Ascending aorta (tissue), 2 donors: ENCODE data around the gene MED9. TPM values are rescaled to one million over a fixed set of nuclear protein-coding genes. Genes with fewer than 3 reads are reported as not detected.
A peak's percentile ranks its signal among the peaks of the same experiment; 100 is the strongest.
"Not testable (repeated sequence)": the region's sequence is repeated elsewhere in the genome, so short reads cannot be mapped to it uniquely, and the experiment has no call there.

Source experiments
- DNase-seq, 2 donors: peaks; one replicate each; pipeline ENCODE4 v3.0.0-alpha.2; 2019; ENCODE audit warnings: low spot score in 2 of 2
- H3K27ac ChIP-seq, 2 donors: fragments of 200-600 bp; sonication (generic); one replicate each; pipeline ENCODE4 v1.5.1; 2016 to 2017; ENCODE audit warnings: mild to moderate bottlenecking in 1 of 2
- H3K27me3 ChIP-seq: fragments of 200-600 bp; sonication (generic); one replicate; pipeline ENCODE4 v1.5.1; 2017
- H3K36me3 ChIP-seq, 2 donors: fragments of 200-600 bp; sonication (generic); one replicate each; pipeline ENCODE4 v1.5.1; 2016
- H3K4me1 ChIP-seq, 2 donors: fragments of 200-600 bp; sonication (generic); one replicate each; pipeline ENCODE4 v1.5.1; 2016 to 2017; ENCODE audit warnings: mild to moderate bottlenecking in 1 of 2
- H3K4me3 ChIP-seq, 2 donors: fragments of 200-600 bp; sonication (generic); one replicate each; pipeline ENCODE4 v1.5.1; 2016 to 2017; ENCODE audit warnings: mild to moderate bottlenecking in 1 of 2
- H3K9me3 ChIP-seq, 2 donors: fragments of 200-600 bp; sonication (generic); one replicate each; pipeline ENCODE4 v1.5.1; 2016
- CTCF ChIP-seq, 3 experiments: fragments of 200-600 bp in 2 of 3; fragments of 450-650 bp in 1 of 3; sonication (generic) in 2 of 3; IDR thresholded peaks; one replicate each; pipeline ENCODE4 v1.5.1; 2016 to 2019; ENCODE audit warnings: antibody characterized with exemption in 3 of 3, mild to moderate bottlenecking in 1 of 3, moderate library complexity in 1 of 3
- intact Hi-C: fragments of 100-400 bp; cut with DNase I; formaldehyde crosslinking; loops from one replicate; pipeline ENCODE4 v1.15.1; 2023
- total RNA-seq: library from RNA; depleted of rRNA; stranded (reverse); fragments of >200 nt; gene quantifications from one replicate; pipeline ENCODE4 v1.1.0, GENCODE V29; 2016

MED9 gene, protein sequence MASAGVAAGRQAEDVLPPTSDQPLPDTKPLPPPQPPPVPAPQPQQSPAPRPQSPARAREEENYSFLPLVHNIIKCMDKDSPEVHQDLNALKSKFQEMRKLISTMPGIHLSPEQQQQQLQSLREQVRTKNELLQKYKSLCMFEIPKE
- total RNA-seq, result 16.9 TPM

DNA sequence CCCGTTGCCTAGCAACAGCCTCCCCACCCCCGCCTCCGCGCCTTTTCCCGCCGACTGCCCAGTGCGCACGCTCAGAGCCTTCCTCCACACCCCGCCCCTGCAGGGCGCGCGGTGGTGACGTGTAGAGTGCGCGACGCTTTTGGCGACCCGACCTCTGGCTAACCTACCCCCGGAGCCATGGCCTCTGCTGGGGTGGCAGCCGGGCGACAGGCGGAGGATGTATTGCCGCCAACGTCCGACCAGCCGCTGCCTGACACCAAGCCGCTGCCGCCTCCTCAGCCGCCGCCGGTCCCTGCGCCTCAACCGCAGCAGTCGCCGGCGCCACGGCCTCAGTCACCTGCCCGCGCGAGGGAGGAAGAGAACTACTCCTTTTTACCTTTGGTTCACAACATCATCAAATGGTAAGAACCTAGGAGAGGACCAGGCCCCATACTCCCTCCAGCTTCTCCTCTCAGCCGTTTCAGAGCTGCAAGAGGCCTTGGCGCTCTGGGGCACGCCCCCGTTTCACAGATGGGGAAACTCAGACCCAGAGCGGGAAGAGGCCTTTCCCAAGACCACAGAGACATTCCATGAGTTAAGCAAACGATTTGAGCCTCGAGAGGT is at the start of gene MED9:
MED9 (plus strand) TSS at position 136 of the 603 bp plus-strand sequence; CDS start at position 178, 42 bp downstream.
- intact Hi-C loops, result loop anchor here (1.0 to 10.0 kb wide), 3 partner anchors 19 to 278 kb away; partner anchors contain the start of genes PEMT and RASD1
- Histone ChIP-seq H3K27me3 (no peaks in the 10 kb centered on the region), H3K4me3 (peak within 1 kb of the TSS; percentile 82 to 91), H3K36me3 (no peaks in the 10 kb centered on the region), H3K9me3 (no peaks in the 10 kb centered on the region), H3K4me1 (peaks cover 10 to 11% of the 10 kb centered on the region in 2 donors), H3K27ac (peak within 1 kb of the TSS; percentile 76 to 78)
- peak; percentile 66 to 95 for DNase-seq
- no peak for TF ChIP-seq CTCF (IDR thresholded peaks at IDR 0.05)

DNA sequence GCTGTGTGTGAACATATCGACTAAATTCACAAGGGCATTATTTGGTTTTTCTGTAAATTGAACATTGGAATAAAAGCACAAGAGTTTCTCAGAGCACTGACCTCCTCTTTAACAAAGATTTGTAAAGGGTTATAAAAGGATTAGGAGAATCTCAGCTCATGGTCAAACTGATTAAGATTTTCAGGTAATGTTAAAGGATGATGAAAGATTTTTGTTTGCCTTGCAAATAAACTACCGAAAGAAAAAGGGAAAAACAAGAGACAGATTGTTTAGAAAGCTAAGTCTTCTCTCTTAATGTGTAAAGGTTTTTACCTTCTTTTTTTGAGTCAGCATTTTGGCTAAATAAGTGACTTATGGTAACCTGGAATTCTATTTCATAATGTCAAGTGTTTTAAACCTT is 47.6 kb upstream of the MED9 start:
- Histone ChIP-seq H3K4me1 (no peaks in the 10 kb centered on the region), H3K27me3 (no peaks in the 10 kb centered on the region), H3K27ac (no peak overlapping the region), H3K9me3 (no peaks in the 10 kb centered on the region), H3K4me3 (no peak overlapping the region), H3K36me3 (no peaks in the 10 kb centered on the region)
- intact Hi-C loops, result no loop called here
- no peak for DNase-seq
- no peak for TF ChIP-seq CTCF (IDR thresholded peaks at IDR 0.05)

GRCh38 chr17:17430924-17431323 is 45.9 kb upstream of the MED9 start:
- H3K27ac ChIP-seq, H3K9me3 ChIP-seq, H3K27me3 ChIP-seq, H3K36me3 ChIP-seq, intact Hi-C loops, H3K4me1 ChIP-seq, H3K4me3 ChIP-seq, DNase-seq: not testable (repeated sequence)

GRCh38 chr17:17431605-17432004 is 45.2 kb upstream of the MED9 start:
- H3K27ac ChIP-seq, result no peak overlapping the region
- no peaks in the 10 kb centered on the region for H3K36me3 ChIP-seq
- DNase-seq, result no peak
- no peak for TF ChIP-seq CTCF (IDR thresholded peaks at IDR 0.05)
- no peaks in the 10 kb centered on the region for H3K9me3 ChIP-seq
- intact Hi-C loops, result no loop called here
- no peak overlapping the region for H3K4me3 ChIP-seq
- H3K27me3 ChIP-seq, result no peaks in the 10 kb centered on the region
- no peaks in the 10 kb centered on the region for H3K4me1 ChIP-seq

DNA sequence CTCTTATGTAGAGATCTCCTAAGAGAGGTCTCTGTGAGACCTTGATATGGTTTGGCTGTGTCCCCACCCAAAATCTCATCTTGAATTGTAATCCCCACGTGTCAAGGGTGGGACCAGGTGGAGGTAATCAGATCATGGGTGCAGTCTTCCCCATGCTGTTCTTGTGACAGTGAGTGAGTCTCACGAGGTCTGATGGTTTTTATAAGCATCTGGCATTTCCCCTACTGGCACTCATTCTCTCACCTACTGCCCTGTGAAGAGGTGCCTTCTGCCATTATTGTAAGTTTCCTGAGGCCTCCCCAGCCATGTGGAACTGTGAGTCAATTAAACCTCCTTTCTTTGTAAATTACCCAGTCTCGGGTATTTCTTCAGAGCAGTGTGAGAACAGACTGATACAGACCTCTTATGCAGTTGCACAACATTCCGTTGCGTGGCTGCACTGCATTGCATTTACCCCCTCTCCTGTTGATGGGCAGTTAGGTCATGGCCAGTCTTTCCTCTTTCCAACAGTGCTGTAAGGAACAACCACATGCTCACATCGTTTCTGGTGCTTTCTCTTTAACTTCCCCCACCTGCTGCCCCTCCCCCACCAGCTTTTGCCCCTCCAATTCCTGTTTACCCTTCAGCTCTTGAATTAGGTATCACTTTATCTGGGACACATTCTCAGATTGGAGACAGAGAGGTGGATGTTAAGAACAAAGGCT is 43.6 kb upstream of the MED9 start:
- Histone ChIP-seq H3K27ac (no peak overlapping the region), H3K36me3 (no peaks in the 10 kb centered on the region), H3K4me3 (no peak overlapping the region), H3K4me1 (no peaks in the 10 kb centered on the region), H3K27me3 (no peaks in the 10 kb centered on the region), H3K9me3 (no peaks in the 10 kb centered on the region)
- no peak for DNase-seq
- no peak for TF ChIP-seq CTCF (IDR thresholded peaks at IDR 0.05)
- intact Hi-C loops, result no loop called here

GRCh38 chr17:17434477-17434876 is 42.3 kb upstream of the MED9 start:
- Histone ChIP-seq H3K9me3 (no peaks in the 10 kb centered on the region), H3K27me3 (no peaks in the 10 kb centered on the region), H3K27ac (no peak overlapping the region), H3K4me3 (no peak overlapping the region), H3K4me1 (no peaks in the 10 kb centered on the region), H3K36me3 (no peaks in the 10 kb centered on the region)
- TF ChIP-seq CTCF (IDR thresholded peaks at IDR 0.05), result no peak
- DNase-seq, result no peak
- intact Hi-C loops, result no loop called here
